ENCODE data around the gene GABBR2. TPM values are rescaled to one million over a fixed set of nuclear protein-coding genes. Genes with fewer than 3 reads are reported as not detected.
"Not testable (repeated sequence)": the region's sequence is repeated elsewhere in the genome, so short reads cannot be mapped to it uniquely, and the experiment has no call there.

GABBR2 gene
- total RNA-seq, 2 experiments from 2014 or later = not detected

DNA sequence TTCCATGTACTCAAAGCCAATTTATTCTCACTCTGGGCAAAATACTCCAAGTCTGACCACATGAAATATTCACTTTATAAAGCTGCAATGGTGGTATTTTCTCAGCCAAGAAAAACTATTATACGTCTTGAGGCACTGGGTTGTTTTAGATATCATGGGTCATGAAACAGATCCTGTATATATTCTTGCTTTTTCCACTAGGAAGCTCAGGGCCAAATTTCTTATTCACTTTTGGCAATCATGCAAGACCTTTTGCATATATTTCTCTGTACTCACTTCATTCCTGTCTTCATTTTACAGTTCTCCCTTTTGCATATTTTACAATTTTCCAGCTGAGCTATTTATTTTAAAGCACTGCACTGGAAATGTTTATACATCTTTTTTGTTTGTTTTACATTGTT, 49.8 kb downstream of the GABBR2 start:
- no peaks in the 10 kb centered on the region for H3K36me3 Mint-ChIP-seq
- no peaks in the 10 kb centered on the region for H3K4me1 Mint-ChIP-seq (ENCODE audit: low read depth)
- no peak for DNase-seq
- no peak overlapping the region for H3K27ac Mint-ChIP-seq
- no peak overlapping the region for H3K4me3 Mint-ChIP-seq
- peaks cover 3% of the 10 kb centered on the region for H3K9me3 Mint-ChIP-seq
- ChIA-PET CTCF (no interaction called here), POLR2A (no interaction called here)
- intact Hi-C loops (cut with micrococcal nuclease) = no loop called here
- peaks cover 2% of the 10 kb centered on the region for H3K27me3 Mint-ChIP-seq

DNA sequence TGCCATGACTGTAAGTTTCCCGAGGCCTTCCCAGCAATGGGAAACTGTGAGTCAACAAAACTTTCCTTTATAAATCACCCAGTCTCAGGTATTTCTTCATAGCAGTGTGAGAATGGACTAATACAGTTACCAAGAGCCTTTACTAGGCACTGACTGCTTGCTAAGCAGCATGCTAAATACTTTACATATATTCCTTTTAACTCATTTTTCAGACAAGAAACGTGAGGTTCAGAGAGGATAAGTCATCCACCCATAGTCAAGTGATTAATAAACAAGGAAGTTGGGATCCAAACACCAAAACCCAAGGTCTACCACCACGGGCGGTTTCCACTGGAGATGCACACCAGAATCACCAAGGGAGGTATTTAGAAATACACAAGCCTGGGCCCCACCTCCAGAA, 50.8 kb downstream of the GABBR2 start:
- H3K9me3 Mint-ChIP-seq = peaks cover 3% of the 10 kb centered on the region
- no peak for DNase-seq
- H3K36me3 Mint-ChIP-seq = no peaks in the 10 kb centered on the region
- intact Hi-C loops (cut with micrococcal nuclease) = no loop called here
- ChIA-PET POLR2A (no interaction called here), CTCF (no interaction called here)
- no peaks in the 10 kb centered on the region for H3K4me1 Mint-ChIP-seq (ENCODE audit: low read depth)
- H3K27me3 Mint-ChIP-seq = peaks cover 2% of the 10 kb centered on the region
- no peak overlapping the region for H3K4me3 Mint-ChIP-seq
- no peak overlapping the region for H3K27ac Mint-ChIP-seq

DNA sequence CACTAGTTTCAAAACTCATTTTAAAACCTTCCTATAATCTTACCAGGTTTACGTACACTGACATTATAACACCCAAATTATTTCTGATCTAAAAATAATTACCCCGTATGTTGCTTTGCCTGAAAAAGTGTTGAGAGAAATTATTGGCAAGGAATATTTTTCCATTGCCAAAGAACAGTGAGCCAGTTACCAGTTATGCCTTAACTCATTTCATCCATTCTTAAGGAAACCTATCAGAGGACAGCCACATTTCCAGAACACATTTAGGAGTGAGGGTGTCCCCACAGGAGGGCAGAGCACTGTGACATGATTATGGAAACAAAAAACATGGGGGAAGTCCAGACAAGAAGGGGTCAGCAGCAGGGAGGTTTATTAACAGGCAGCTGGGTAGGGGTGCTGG, 52.2 kb downstream of the GABBR2 start:
- Mint-ChIP-seq H3K27ac (no peak overlapping the region), H3K4me3 (no peak overlapping the region), H3K4me1 (ENCODE audit: low read depth) (no peaks in the 10 kb centered on the region), H3K27me3 (no peaks in the 10 kb centered on the region), H3K36me3 (no peaks in the 10 kb centered on the region), H3K9me3 (peaks cover 3% of the 10 kb centered on the region)
- CTCF ChIA-PET = no interaction called here
- POLR2A ChIA-PET = no interaction called here
- intact Hi-C loops (cut with micrococcal nuclease) = no loop called here
- no peak for DNase-seq

DNA sequence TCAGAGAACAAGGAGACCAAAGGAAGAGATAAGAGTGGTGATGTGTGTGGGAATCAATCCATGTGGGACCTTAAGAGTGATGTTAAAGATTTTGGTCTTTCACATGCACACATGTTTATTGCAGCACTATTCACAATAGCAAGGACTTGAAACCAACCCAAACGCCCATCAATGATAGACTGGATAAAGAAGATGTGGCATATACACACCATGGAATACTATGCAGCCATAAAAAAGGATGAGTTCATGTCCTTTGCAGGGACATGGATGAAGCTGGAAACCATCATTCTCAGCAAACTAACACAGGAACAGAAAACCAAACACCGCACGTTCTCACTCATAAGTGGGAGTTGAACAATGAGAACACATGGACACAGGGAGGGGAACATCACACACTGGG, 53.3 kb downstream of the GABBR2 start:
- intact Hi-C loops (cut with micrococcal nuclease); H3K36me3 Mint-ChIP-seq; H3K4me3 Mint-ChIP-seq; H3K4me1 Mint-ChIP-seq (ENCODE audit: low read depth); DNase-seq; H3K27me3 Mint-ChIP-seq; POLR2A ChIA-PET; H3K9me3 Mint-ChIP-seq; CTCF ChIA-PET; H3K27ac Mint-ChIP-seq: not testable (repeated sequence)

DNA sequence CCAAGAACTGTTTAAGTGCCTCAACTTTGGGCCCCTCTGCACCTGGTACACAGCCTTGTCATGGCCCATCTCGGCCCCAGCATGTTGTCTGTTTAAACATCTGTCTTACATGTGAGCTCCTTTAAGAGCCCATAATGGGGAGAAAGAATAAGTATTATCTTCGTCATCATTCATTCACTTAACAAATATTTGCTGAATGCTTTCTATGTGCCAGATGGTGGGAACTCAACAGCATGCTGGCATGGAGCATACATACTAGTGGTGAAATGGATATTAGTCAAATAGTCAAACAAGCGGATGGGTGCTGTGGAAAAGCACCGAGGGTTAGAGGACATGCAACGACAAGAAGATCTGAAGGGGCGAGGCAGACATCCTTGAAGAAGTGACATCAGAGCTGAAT, 54.5 kb downstream of the GABBR2 start:
- intact Hi-C loops (cut with micrococcal nuclease) = no loop called here
- CTCF ChIA-PET = no interaction called here
- Mint-ChIP-seq H3K27me3 (no peaks in the 10 kb centered on the region), H3K9me3 (peaks cover 3% of the 10 kb centered on the region), H3K4me1 (ENCODE audit: low read depth) (no peaks in the 10 kb centered on the region), H3K36me3 (no peaks in the 10 kb centered on the region), H3K27ac (no peak overlapping the region), H3K4me3 (no peak overlapping the region)
- no peak for DNase-seq
- POLR2A ChIA-PET = no interaction called here

DNA sequence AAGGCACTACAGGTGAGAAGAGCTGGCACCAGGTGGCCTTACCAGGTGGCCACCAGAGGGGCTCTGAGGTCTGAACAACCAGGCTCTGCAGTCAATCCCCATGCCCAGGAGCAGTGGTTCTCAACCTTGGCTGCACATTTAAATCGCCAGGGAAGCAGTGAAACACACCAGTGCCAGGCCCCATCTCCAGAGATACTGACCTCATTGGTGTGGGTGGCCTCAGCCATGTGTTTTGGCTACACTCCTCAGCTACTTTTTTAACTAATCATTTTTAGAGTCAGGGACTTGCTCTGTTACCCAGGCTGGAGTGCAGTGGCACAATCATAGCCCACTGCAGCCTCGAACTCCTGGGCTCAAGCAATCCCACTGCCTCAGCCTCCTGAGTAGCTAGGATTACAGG, 56.0 kb downstream of the GABBR2 start:
- Mint-ChIP-seq H3K9me3 (peaks cover 3% of the 10 kb centered on the region), H3K4me1 (ENCODE audit: low read depth) (no peaks in the 10 kb centered on the region), H3K27me3 (no peaks in the 10 kb centered on the region), H3K36me3 (no peaks in the 10 kb centered on the region), H3K27ac (no peak overlapping the region), H3K4me3 (no peak overlapping the region)
- CTCF ChIA-PET = no interaction called here
- intact Hi-C loops (cut with micrococcal nuclease) = no loop called here
- no peak for DNase-seq
- POLR2A ChIA-PET = no interaction called here

DNA sequence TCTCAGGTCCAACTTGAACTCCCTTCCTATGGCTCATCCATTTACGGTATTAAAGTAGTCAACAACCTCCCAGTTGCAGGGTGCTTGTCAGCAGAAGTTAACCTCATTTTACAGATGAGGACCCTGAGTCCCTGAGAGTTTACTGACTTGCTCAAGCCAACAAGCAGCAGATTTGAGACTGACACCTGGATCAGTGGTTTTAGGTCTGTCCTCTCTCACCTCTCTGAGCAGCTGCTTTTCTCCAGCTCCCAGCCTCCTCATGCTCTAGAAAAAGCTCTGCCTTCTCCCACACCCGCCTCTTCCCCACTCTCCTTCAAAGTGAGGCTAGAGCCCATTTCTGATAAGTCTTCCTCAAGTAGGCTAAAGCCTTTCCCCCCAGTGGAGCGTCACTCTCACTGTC, 56.4 kb downstream of the GABBR2 start:
- Mint-ChIP-seq H3K27me3 (no peaks in the 10 kb centered on the region), H3K4me1 (ENCODE audit: low read depth) (no peaks in the 10 kb centered on the region), H3K27ac (no peak overlapping the region), H3K4me3 (no peak overlapping the region), H3K9me3 (peaks cover 3% of the 10 kb centered on the region), H3K36me3 (no peaks in the 10 kb centered on the region)
- intact Hi-C loops (cut with micrococcal nuclease) = no loop called here
- CTCF ChIA-PET = no interaction called here
- DNase-seq = no peak
- POLR2A ChIA-PET = no interaction called here

DNA sequence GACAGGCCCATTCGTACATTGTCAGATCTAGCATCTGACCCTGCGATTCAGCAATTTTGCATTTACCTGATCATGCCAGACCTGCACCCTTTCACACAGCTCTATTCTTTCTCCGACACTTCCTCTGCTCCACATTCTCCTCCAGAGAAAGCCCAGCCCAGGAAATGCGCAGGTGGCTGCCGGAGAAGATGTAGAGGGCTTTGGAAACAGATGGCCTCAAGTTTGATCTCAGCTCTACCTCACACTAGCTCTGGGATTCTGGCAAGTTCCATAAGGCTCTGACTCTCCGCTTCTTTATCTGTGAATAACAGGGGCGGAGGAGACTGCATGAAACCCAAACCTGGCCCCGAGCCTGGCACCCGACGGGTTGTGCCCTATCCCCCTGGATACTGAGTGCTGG, 61.5 kb downstream of the GABBR2 start:
- CTCF ChIA-PET = no interaction called here
- Mint-ChIP-seq H3K27me3 (peaks cover 13% of the 10 kb centered on the region), H3K4me3 (no peak overlapping the region), H3K4me1 (ENCODE audit: low read depth) (no peaks in the 10 kb centered on the region), H3K27ac (no peak overlapping the region), H3K9me3 (no peaks in the 10 kb centered on the region), H3K36me3 (no peaks in the 10 kb centered on the region)
- no peak for DNase-seq
- intact Hi-C loops (cut with micrococcal nuclease) = no loop called here
- POLR2A ChIA-PET = no interaction called here

DNA sequence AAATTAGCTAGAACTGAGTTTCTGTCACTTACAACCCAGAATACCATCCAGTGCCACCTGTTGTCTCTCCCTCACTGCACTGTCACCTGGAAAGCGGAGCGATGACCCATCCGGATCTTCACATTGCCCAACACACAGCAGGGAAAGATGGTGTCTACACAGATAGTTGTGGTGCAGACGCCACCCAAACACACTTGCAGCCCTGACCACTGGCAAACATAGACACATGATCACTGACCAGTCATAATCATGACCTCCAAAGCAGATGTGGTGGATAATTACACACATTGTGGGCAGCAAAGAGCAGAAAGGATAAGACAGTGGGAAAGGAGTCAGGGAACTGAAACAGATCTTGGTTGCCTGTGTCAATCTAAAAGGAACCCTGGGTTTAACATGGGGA, 64.7 kb downstream of the GABBR2 start:
- CTCF ChIA-PET = no interaction called here
- H3K27me3 Mint-ChIP-seq = peaks cover 24% of the 10 kb centered on the region
- no peak overlapping the region for H3K27ac Mint-ChIP-seq
- H3K4me1 Mint-ChIP-seq (ENCODE audit: low read depth) = no peaks in the 10 kb centered on the region
- no peaks in the 10 kb centered on the region for H3K9me3 Mint-ChIP-seq
- POLR2A ChIA-PET = no interaction called here
- no peaks in the 10 kb centered on the region for H3K36me3 Mint-ChIP-seq
- no peak for DNase-seq
- intact Hi-C loops (cut with micrococcal nuclease) = no loop called here
- H3K4me3 Mint-ChIP-seq = no peak overlapping the region

DNA sequence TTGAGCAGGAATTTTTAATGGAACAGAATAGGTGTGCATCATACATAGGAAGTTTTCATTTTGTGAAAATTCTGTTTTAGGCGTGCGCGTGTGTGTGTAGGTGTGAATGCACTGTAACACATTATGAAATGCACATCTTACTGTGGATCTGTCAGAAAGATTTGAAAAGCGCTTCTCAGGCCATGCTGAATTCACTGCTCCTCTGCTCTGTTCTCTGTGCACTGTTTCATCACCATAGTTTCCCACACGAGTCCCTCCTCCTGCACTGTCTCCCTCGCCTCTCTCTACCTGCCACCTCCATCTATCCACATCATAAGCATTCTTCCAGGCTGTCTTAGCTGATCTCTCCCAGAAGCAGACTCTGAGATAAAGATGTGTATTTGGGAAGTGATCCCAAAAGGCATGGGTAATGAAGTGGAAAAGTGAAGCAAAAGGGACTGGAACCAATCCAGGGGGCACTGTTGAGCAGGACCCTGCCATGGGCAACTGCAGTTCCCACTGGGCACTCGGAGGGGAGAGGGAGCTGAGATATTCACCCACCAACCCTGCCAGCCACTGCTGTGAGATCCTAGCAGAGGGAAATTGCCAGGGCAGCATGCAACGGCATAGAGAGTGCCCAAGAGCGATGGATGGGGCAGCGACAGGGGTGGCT, 65.9 kb downstream of the GABBR2 start:
- intact Hi-C loops (cut with micrococcal nuclease) = no loop called here
- ChIA-PET POLR2A (no interaction called here), CTCF (no interaction called here)
- Mint-ChIP-seq H3K4me1 (ENCODE audit: low read depth) (no peaks in the 10 kb centered on the region), H3K27ac (no peak overlapping the region), H3K9me3 (no peaks in the 10 kb centered on the region), H3K4me3 (no peak overlapping the region), H3K27me3 (peaks cover 24% of the 10 kb centered on the region), H3K36me3 (no peaks in the 10 kb centered on the region)
- DNase-seq = no peak

DNA sequence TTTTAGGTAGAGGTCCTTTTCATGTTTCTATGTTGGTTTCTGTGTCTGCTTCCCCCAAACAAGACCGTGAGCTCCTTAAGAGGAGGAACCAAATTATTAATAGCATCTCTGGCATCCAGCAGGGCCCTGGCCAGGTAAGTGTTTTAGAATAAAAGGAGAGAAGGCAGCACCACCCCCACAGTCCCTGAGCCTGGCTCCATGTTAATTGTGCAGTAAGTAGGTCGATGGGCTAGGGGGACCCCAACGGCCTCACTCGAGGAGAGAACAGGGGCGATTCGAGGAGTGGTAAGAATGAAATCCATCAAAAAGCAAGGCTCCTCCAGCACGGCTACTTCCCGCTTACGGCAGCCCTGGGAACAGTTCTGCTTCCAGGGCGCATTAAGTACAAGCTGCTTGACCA, 67.0 kb downstream of the GABBR2 start:
- ChIA-PET CTCF (no interaction called here), POLR2A (no interaction called here)
- no peaks in the 10 kb centered on the region for H3K4me1 Mint-ChIP-seq (ENCODE audit: low read depth)
- H3K9me3 Mint-ChIP-seq = no peaks in the 10 kb centered on the region
- no peaks in the 10 kb centered on the region for H3K36me3 Mint-ChIP-seq
- intact Hi-C loops (cut with micrococcal nuclease) = no loop called here
- no peak overlapping the region for H3K4me3 Mint-ChIP-seq
- H3K27me3 Mint-ChIP-seq = peaks cover 24% of the 10 kb centered on the region
- no peak for DNase-seq
- H3K27ac Mint-ChIP-seq = no peak overlapping the region

DNA sequence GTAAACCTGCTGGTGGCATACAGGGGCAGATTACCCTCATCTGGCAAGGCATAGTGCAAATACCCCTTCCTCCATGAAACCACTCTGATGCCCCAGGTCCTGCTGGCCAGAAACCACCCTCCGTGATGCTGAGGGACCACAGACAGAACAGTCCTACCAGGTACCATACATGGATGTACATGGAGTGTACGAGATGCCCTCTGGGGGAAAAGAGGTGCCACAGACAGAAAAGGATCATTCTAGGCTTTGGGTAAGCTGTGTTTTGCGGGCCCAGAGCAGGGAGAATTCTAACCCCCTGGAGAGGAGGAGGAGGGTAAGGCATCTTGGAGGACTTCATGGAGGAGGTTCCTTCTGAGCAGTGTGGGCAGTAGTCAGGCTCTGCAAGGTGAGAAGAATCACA, 68.3 kb downstream of the GABBR2 start:
- no peaks in the 10 kb centered on the region for H3K36me3 Mint-ChIP-seq
- H3K27me3 Mint-ChIP-seq = peaks cover 24% of the 10 kb centered on the region
- H3K4me3 Mint-ChIP-seq = no peak overlapping the region
- CTCF ChIA-PET = no interaction called here
- H3K9me3 Mint-ChIP-seq = peaks cover 3% of the 10 kb centered on the region
- POLR2A ChIA-PET = no interaction called here
- H3K4me1 Mint-ChIP-seq (ENCODE audit: low read depth) = no peaks in the 10 kb centered on the region
- no peak overlapping the region for H3K27ac Mint-ChIP-seq
- DNase-seq = no peak
- intact Hi-C loops (cut with micrococcal nuclease) = no loop called here

DNA sequence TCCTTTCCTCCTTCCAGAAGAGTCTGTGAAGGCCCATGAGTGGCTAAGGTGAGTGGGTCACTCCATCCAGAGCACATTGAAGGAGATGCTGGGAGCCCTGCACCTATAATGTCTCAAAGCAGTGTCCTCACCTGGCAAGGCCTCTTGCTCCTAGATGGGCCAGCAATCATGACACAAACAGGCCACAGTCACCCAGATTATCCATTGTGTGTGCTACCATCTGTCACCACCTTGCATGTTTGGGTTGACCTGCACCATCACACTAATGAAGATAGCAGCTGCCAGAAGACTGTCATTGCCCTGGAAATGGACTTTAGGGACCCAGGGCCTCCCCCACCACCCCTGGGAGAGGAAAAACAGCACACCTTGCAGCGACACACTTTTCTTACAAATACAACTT, 69.6 kb downstream of the GABBR2 start:
- Mint-ChIP-seq H3K36me3 (no peaks in the 10 kb centered on the region), H3K27ac (no peak overlapping the region), H3K27me3 (peaks cover 22% of the 10 kb centered on the region), H3K4me3 (no peak overlapping the region), H3K9me3 (peaks cover 3% of the 10 kb centered on the region), H3K4me1 (ENCODE audit: low read depth) (no peaks in the 10 kb centered on the region)
- no peak for DNase-seq
- POLR2A ChIA-PET = no interaction called here
- intact Hi-C loops (cut with micrococcal nuclease) = no loop called here
- CTCF ChIA-PET = no interaction called here

DNA sequence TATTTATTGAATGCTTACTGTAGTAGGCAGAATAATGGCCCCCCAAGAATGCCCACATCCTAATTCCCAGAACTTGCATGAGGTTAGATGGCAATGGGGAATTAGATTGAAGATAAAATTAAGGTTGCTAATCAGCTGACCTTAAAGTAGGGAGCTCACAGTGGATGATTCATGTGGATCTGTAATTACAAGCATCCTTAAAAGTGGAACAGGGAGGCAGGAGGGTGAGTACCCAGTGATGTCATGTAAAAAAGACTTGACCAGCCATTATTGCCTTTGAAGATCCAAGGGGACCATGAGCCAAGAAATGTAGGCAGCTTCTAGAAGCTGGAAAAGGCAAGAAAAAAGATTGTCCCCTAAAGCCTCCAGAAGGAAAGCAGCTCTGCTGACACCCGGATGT, 71.4 kb downstream of the GABBR2 start:
- no peaks in the 10 kb centered on the region for H3K36me3 Mint-ChIP-seq
- DNase-seq = no peak
- intact Hi-C loops (cut with micrococcal nuclease) = no loop called here
- H3K4me1 Mint-ChIP-seq (ENCODE audit: low read depth) = no peaks in the 10 kb centered on the region
- ChIA-PET CTCF (no interaction called here), POLR2A (no interaction called here)
- H3K27ac Mint-ChIP-seq = no peak overlapping the region
- H3K4me3 Mint-ChIP-seq = no peak overlapping the region
- H3K9me3 Mint-ChIP-seq = peaks cover 3% of the 10 kb centered on the region
- peaks cover 13% of the 10 kb centered on the region for H3K27me3 Mint-ChIP-seq

Measured in activated CD4-positive, alpha-beta memory T cell treated with anti-CD3 and anti-CD28 coated beads for 36 hours (primary cell).